Left ventricle myocardium superior (tissue), 1 donor: ENCODE measurements around the gene DPEP2. TPM values are rescaled to one million over a fixed set of nuclear protein-coding genes. Genes with fewer than 3 reads are reported as not detected.
"Not testable (repeated sequence)": the region's sequence is repeated elsewhere in the genome, so short reads cannot be mapped to it uniquely, and the experiment has no call there.

Source experiments
- ATAC-seq: fragments of 200-7000 bp; cut with Tn5 transposase; one replicate; pipeline ENCODE4 v1.9.1; 2020; ENCODE audit warnings: mild to moderate bottlenecking, moderate library complexity
- DNase-seq: peaks from one replicate; pipeline ENCODE4 v3.0.0-alpha.2; 2020
- intact Hi-C: fragments of 100-400 bp; cut with micrococcal nuclease; formaldehyde crosslinking; loops from one replicate; pipeline ENCODE4 v1.11.0; 2022
- total RNA-seq: library from RNA; stranded (reverse); fragmentation: NEBNext Ultra II Directional; extraction: Animal tissue kit (Norgen Biotek cat#: 25700); gene quantifications from one replicate; pipeline ENCODE4 v1.2.1, GENCODE V29; 2021
- donor health status: DM: no; HTN: yes; CAD: no; lungs with severe emphysema.

Gene DPEP2
- total RNA-seq, 1 donor from 2014 or later = 2.2 TPM

DNA sequence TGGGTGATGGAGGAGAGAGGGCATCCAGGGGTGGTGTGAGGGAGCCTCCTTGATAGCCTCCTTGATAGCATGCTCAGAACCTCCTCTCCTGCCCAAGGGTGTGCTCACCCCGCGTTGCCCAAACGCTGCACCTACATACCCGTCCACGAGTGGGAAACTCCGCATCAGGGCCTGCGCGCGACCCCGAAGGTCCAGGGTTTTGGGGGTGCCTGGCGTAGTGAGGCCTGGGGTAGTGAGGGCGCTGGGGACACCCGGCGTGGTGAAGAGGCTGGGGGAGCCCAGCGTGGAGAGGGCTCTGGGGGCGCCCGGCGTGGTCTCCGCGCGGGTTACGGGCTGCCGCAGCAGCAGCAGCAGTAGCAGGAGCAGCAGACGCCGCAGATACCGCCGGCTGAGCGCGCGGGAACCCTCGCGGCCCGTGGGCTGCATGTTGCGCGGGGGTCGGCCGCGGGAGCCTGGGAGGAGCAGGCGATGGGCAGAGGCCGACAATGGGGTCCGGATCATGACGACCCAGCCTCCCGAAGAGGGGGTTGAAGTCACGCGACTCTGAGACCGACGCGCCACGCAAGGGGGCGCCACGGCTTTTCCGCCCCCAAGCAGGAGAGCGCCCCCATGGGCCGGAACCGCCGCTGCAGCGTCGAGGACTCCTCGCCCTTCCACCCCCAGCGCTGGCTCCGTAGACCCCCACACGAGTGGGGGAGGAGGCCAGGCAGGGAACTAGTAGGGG, 19.2 kb downstream of the DPEP2 start, which contains the start of gene DPEP3:
DPEP3 (minus strand) TSS at position 545 of the 724 bp plus-strand sequence; CDS start at position 426, 119 bp downstream.
- intact Hi-C loops = no loop called here
- ATAC-seq = no peak
- no peak for DNase-seq

GRCh38 chr16:67977469-67978227, 21.6 kb downstream of the DPEP2 start:
- DNase-seq (no peak), ATAC-seq (peak; percentile 28)
- intact Hi-C loops = no loop called here

GRCh38 chr16:67977005-67977404, 22.3 kb downstream of the DPEP2 start:
- no peak for ATAC-seq
- intact Hi-C loops = no loop called here
- no peak for DNase-seq

DNA sequence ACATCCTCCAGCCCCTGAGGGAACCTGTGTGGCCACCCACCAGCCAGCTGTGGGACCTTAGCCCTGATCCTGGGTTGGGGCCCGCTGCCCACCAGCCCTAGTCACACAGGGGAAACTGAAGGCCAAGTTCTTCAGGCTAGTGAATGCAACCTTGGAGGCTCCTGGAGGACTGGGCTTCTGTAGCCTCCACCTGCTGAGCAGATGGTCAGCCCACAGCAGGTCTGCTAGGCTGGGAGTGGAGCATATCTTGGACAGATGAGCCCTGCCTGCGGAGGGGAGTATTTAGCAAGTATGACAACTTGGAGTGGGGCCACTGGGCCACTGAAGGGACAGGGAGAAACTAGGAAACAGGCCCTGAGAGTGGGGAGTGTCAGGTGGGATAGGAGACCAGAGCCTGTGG, 23.1 kb downstream of the DPEP2 start:
- intact Hi-C loops = no loop called here
- no peak for ATAC-seq
- DNase-seq = no peak

DNA sequence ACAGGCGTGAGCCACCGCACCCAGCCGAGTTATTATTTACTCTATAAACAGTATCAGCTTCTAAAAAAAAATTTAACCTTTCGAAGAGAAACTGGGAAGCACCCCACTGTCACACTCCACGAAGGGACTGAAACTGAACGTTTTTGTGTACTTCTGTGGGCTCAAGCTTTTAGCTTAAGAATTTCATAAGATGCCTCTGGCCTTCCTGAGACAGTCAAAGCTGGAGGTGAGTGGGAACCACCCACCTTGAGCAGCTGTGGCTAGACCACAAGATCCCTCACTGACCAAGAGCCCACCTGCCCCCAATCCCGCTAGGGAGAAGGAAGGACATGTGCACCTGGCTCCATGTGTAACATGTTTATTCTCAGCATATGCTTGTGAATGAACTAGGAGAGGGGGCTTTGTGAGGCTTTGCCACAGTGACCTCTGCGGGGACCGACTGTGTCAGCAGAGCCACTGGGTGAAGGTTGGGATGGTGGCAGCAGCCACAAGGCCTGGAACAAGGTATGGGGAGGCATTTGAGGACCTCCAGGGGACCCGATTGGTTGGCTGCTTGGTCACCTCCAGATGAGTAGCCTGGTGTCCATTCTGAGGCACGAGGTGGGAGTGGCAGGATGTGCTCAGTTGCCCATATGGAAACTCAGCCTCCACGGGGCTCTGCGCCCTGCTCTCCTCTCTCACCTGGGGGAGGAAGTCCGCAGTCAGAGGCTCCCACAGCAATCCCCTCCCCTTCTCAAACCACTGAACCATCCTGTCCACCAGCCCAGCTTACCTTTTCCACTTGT, 23.8 kb downstream of the DPEP2 start:
- ATAC-seq = no peak
- intact Hi-C loops = no loop called here
- DNase-seq = no peak

- ATAC-seq, intact Hi-C loops, DNase-seq: not testable (repeated sequence)
These were observed 27.0 kb downstream of the DPEP2 start for GRCh38 chr16:67972285-67972684.

GRCh38 chr16:67971111-67971510, 28.2 kb downstream of the DPEP2 start:
- intact Hi-C loops = no loop called here
- DNase-seq (no peak), ATAC-seq (no peak)

GRCh38 chr16:67969254-67970039, 29.8 kb downstream of the DPEP2 start:
- DNase-seq = peak; percentile 41
- intact Hi-C loops = no loop called here
- ATAC-seq = no peak

- DNase-seq (peak; percentile 94), ATAC-seq (peak; percentile 90)
- intact Hi-C loops = no loop called here
These were observed 30.7 kb downstream of the DPEP2 start, which contains the start of gene SLC12A4 for GRCh38 chr16:67968400-67969253. SLC12A4 (minus strand) TSS chr16:67968637; CDS start chr16:67968553, 84 bp downstream.

GRCh38 chr16:67967958-67968399, 31.3 kb downstream of the DPEP2 start:
- intact Hi-C loops = no loop called here
- ATAC-seq = peak; percentile 42
- DNase-seq = peak; percentile 81

DNA sequence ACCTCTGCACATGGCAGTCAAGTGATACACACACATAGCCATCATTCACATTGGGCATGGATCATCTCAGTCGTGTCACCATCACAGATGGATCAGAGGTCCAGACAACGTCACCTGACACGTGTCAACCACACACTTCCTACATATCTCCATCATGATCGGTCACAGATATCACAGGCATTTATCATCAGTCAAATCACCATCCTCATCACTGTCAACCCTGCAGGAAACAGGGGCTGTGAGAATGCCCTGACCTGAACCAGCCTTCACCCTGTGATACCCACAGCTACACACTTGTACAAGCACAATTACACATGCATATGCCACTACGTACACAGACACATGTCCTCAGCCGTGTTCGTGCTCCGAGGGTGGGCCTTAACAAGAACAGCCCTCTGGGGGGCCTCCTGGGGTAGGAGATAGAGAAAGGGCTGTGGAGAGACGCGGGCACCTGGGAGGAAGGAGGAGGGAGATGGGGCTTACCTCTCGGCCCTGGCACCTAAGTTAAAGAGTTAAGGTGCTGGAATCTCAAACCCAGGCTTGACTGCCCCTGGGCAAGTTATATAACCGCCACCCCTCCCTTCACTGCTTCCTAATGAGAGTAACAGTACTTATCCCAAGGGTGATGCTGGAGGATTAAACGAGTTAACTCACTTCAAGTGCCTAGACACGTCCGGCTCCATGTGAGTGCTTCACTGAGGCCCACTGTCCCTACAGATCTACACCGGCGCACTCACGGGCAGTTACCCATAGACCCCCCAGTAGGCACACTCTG, 31.9 kb downstream of the DPEP2 start:
- peak; percentile 38 for DNase-seq
- no peak for ATAC-seq
- intact Hi-C loops = no loop called here

DNA sequence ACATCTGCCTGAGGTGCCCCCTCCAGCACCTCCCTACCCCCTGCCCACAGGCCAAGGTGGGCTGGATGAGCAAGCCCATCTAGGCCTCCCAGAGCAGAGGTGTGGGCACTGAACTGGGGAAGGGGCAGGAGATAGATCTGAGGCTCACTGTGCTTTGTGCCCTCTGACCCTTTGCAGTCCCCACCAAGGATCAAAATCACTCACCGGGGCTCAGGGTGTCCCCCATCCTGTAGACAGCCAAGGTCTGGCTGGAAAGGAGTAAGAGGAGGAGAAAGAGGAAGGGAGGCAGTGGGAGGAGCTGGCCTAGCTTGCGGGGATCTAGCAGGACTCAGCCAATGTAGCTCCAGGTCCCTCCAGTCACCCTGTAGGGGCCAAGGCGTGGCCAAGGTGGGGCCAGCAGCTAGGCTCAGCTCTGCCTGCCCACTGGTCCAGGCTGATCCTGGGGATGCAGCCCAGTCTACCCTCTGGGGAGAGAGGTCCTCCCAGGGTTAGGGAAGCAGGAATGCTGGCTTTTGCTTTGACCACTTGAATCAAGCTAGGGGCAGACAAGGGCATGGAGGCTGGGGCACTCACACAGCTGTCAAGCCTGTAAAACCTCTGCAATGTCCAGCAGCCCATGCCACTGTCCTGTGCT, 32.6 kb downstream of the DPEP2 start:
- DNase-seq (peak; percentile 60), ATAC-seq (peak; percentile 3)
- intact Hi-C loops = no loop called here

- DNase-seq (peak; percentile 47), ATAC-seq (peak; percentile 17)
- intact Hi-C loops = no loop called here
These were observed 33.4 kb downstream of the DPEP2 start for GRCh38 chr16:67965668-67966548.

DNA sequence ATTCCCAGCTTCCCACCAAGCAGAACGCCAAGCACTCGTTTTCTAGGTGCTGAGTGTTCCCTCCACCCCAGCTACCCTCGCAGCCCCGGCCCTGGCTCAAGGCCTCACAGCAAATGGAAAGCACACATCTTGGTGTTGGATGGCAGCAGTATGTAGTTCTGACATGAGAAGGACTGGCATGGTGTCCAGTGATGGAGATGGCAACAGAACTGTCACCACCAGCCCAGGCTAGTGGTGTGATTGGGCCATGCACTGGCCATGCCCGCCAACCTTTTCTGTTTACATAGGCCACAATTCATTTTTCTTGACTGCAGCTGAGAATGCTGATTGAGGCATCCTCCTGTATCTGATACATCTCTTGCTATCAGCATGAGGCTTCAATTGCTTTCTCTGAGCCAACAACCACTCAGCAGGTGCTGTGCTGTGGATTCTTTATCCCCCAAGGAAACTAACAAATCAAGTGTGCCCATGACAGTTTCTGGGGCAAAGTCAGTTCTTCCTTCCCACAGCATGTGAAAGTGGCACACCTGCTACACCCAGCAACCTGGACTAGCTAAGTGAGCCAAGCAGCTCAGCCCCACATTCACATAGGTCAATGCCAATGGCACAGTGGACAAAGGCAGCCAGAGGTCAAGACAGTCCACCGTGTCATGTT, 34.7 kb downstream of the DPEP2 start:
- ATAC-seq (no peak), DNase-seq (no peak)
- intact Hi-C loops = no loop called here

DNA sequence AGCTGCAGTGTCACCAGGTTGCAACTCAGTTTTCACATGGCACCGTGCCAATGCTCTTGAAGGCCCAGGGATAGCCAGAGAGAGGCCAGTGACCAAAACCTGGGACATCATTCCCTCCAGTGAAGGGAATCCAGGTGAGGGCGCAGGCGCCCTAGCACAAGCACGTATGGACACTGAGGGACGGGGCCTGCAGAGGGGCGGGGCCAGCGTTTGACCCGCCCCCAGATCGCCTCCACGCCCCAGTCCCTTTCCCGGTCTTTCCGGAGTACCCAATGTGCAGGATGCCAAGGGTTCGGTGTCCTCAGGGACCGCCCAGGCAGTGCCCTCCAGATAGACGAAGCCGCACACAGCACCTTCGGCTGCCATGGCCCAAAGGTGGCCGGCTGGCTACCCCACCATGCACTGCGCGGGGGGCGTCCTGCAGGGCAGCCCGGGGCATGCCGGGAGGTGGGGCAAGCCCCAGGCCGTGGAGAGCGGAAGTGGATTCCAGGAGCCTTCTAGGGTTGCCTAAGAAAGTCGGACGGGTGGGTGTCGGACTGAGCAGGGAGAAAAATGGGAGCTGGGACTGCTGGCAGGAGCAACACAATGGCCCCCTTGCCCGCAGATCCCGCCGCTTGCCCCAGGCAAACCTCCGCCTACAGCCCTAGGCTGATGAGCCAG, 35.5 kb downstream of the DPEP2 start:
- DNase-seq (peak; percentile 59), ATAC-seq (no peak)
- intact Hi-C loops = no loop called here
